CD4-positive, alpha-beta T cell treated with Interleukin-15 for 1 hour (primary cell): Measurements from ENCODE around the gene PLEKHG3.

Experiments
- DNase-seq: peaks from one replicate; pipeline ENCODE4 v3.0.0-alpha.2; 2020

Gene PLEKHG3

DNA sequence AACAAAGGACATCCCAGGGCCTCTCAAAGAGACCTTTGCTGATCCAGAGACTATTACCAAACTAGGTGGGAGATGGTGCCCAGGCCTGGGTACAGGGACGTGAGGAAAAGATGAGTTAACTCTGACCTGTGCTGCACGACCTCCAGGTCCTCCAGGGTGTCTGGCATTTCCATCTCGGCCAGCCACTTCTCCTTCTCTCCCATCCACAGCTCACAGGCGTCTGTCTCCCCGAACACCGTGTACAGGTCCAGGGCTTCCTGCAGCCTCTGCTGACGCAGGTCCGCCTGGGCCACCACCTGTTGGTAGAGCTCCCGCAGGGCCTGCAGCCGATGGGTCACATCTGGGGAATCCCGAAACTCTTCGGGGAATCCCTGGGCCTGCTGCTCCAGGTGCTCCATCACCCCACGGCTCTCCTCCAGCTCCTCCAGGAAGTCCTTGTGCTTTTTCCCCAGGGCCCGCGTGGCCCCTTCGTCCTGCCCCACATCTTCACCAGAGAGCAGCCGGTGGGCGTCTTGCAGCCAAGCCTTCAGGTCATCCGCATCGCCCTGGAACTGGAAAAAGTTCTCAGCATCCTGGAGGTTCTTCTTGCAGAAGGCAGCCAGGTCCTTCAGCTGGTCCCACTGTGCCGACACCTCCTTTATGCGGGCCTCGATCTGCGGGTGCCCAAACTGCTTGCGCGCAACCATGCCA, 88.8 kb downstream of the PLEKHG3 start:
- DNase-seq: no peak

DNA sequence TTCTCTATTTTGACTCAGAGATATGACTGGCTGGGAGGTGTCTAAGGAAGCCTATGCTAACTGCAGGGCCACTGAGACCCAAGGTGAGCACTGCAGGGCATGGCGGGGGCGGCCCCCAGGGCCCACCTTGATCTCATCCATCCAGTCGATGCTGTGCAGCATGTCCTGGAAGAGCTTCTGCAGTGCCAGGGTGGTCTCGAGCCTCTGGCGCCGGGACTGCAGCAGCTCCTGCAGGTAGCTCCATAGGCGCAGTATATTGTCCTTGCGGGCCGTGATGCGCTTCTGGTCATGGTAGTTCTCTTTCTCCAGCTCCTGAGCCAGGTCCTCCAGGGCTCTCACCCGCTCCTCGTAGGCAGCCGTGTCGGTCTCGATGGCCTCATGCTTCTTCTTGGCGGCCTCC, 91.0 kb downstream of the PLEKHG3 start:
- no peak for DNase-seq

- no peak for DNase-seq
Measured at GRCh38 chr14:64795921-64796320, 91.7 kb downstream of the PLEKHG3 start.

DNA sequence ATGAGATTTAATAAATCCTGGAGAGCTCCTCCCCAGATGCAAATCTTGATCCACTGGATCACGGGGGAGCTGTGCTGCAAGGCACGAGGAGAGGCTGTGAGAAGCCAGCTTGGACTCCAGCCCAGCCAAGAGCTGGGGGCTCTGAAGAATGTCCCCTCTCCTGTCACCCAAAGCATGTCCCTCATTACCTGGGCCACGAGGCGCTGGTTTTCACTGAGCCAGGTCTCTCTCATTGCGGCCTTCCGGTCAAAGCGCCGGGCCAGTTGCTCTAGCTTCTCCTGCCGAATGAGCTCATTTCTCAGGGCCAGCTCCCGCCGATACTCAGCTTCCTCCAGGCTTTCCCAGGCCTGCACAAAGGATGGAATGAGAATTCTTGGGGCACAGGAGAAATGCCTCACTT, 92.1 kb downstream of the PLEKHG3 start:
- no peak for DNase-seq

- no peak for DNase-seq
Measured at GRCh38 chr14:64799555-64799954, 95.3 kb downstream of the PLEKHG3 start.
